ENCODE results near the gene MANF. TPM values are rescaled to one million over a fixed set of nuclear protein-coding genes. Genes with fewer than 3 reads are reported as not detected.

MANF gene
- total and polyA plus RNA-seq, 2 donors (not counting 1 experiment from before 2014, with no cell fraction given), result 55.3 to 132 TPM

GRCh38 chr3:51436998-51437639 lies 52.0 kb downstream of the MANF start:
- Histone ChIP-seq H3K27ac (ENCODE audit: insufficient read depth, low read length) (no peak overlapping the region), H2AFZ (ENCODE audit: low read length) (no peak overlapping the region), H3K9me3 (ENCODE audit: control insufficient read depth, insufficient read depth, low read depth, low read length) (no peaks in the 10 kb centered on the region), H3K4me2 (ENCODE audit: extremely low read depth, insufficient read depth, low read length) (no peak overlapping the region), H4K20me1 (ENCODE audit: control insufficient read depth, extremely low read depth, insufficient read depth, low read length) (no peaks in the 10 kb centered on the region), H3K36me3 (ENCODE audit: control insufficient read depth, insufficient read depth, low read length) (peaks cover 2% of the 10 kb centered on the region), H3K27me3 (ENCODE audit: control insufficient read depth, insufficient read depth, low read length) (no peaks in the 10 kb centered on the region), H3K79me2 (ENCODE audit: control insufficient read depth, insufficient read depth, low read length) (no peaks in the 10 kb centered on the region), H3K4me1 (ENCODE audit: control insufficient read depth, extremely low read depth, insufficient read depth, low read length) (no peaks in the 10 kb centered on the region), H3K9ac (ENCODE audit: insufficient read depth, low read length) (no peak overlapping the region), H3K4me3 (replicated peaks in 1 of 4; ENCODE audit: control extremely low read depth in 1 of 4, insufficient read depth in 1 of 4, low read depth in 3 of 4, low read length in 4 of 4) (no peak overlapping the region)
- TF ChIP-seq CTCF (conservative IDR thresholded peaks at IDR 0.05 in 1 of 2, IDR thresholded peaks at IDR 0.05 in 1 of 2; ENCODE audit: low read depth in 1 of 2, low read length in 2 of 2) (no peak), EZH2 (IDR thresholded peaks at IDR 0.05; ENCODE audit: low read length, missing control alignments) (no peak)
- DNase-seq (ENCODE audit: low read depth in 2 of 2), result peak in 1 of 2 donors; percentile 26

Other genes with a start within 250 kb of the MANF start
- 29.9 and 35.7 TPM in 2 replicates for gene RBM15B, start 6.0 kb downstream of the MANF start, total RNA-seq
- gene RBM15B, start 6.0 kb downstream of the MANF start, polyA plus RNA-seq, result 14.7 and 19.9 TPM in 2 replicates
- 12.8 and 14.4 TPM in 2 replicates for gene DCAF1, start 114.7 kb downstream of the MANF start, total RNA-seq
- gene DCAF1, start 114.7 kb downstream of the MANF start, polyA plus RNA-seq, result 8.7 and 10.4 TPM in 2 replicates
- 12.3 and 17.2 TPM in 2 replicates for gene RAD54L2, start 153.4 kb downstream of the MANF start, total RNA-seq
- 5.5 and 7.6 TPM in 2 replicates for gene RAD54L2, start 153.4 kb downstream of the MANF start, polyA plus RNA-seq

Data from fibroblast of lung (primary cell).